ENCODE data around the gene SYT13. TPM values are rescaled to one million over a fixed set of nuclear protein-coding genes. Genes with fewer than 3 reads are reported as not detected.

The SYT13 gene
- total RNA-seq, 1 experiment from 2014 or later: 9.4 TPM

DNA sequence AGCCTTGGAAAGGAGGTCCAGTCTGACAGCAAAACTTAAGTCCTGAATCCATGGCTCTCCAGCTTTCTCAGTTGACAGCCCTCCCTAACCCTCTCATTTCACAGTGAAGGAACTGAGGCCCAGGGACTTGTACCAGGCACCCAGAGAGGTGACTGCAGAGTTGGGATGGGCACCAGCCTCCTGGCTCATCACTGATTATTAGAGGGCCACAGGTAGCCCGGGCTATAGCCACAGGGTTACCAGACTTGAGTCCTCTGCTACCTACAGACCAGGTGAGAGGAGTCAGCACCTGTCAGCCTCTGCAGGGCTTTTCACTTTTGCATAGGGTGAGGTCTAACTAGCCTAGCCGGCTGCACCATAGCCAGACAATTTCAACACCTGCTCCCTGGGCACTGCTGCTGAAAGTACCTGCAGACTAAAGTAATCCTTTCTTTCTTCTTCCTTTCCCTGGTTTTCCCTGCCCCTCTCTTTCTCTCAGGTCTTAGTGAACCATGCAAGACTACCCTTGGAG lies 37.6 kb downstream of the SYT13 start:
- ChIA-PET CTCF (no interaction called here), POLR2A (no interaction called here)
- Mint-ChIP-seq H3K27me3 (ENCODE audit: insufficient read depth, unreplicated experiment) (no peaks in the 10 kb centered on the region), H3K4me1 (ENCODE audit: low read depth, unreplicated experiment) (peaks cover 7% of the 10 kb centered on the region), H3K9me3 (ENCODE audit: unreplicated experiment) (no peaks in the 10 kb centered on the region), H3K27ac (ENCODE audit: unreplicated experiment) (no peak overlapping the region), H3K36me3 (ENCODE audit: insufficient read depth, unreplicated experiment) (no peaks in the 10 kb centered on the region), H3K4me3 (ENCODE audit: unreplicated experiment) (no peak overlapping the region)
- BruUV-seq (replicated peaks): no TSS peak
- H3K36me3 ChIP-seq (ENCODE audit: control insufficient read depth, insufficient read depth, low read length): no peaks in the 10 kb centered on the region
- no peak overlapping the region for H3K4me3 ChIP-seq (ENCODE audit: low read depth, low read length)
- DNase-seq: no peak
- H3K4me1 ChIP-seq: peaks cover 7% of the 10 kb centered on the region; the same call in 1 of the 2 replicates
- intact Hi-C loops (cut with micrococcal nuclease; ENCODE audit: unreplicated experiment): no loop called here
- TF ChIP-seq CTCF (IDR thresholded peaks at IDR 0.05; ENCODE audit: insufficient read depth in 1 of 2, low read depth in 1 of 2, low read length in 1 of 2, severe bottlenecking in 1 of 2, unreplicated experiment in 1 of 2): no peak
- H3K9me3 ChIP-seq: no peaks in the 10 kb centered on the region
- H3K27me3 ChIP-seq (replicated peaks; ENCODE audit: control insufficient read depth, insufficient read depth, low read length): no peaks in the 10 kb centered on the region

GRCh38 chr11:45247433-45247832 lies 38.7 kb downstream of the SYT13 start:
- no TSS peak for BruUV-seq (replicated peaks)
- TF ChIP-seq CTCF (IDR thresholded peaks at IDR 0.05; ENCODE audit: insufficient read depth in 1 of 2, low read depth in 1 of 2, low read length in 1 of 2, severe bottlenecking in 1 of 2, unreplicated experiment in 1 of 2): no peak
- H3K4me3 ChIP-seq (ENCODE audit: low read depth, low read length): no peak overlapping the region
- CTCF ChIA-PET: interaction anchor here (0.8 kb wide), 1 partner anchor 143 kb away, joined by 3 read pairs; no protein-coding TSS in a partner anchor
- Mint-ChIP-seq H3K36me3 (ENCODE audit: insufficient read depth, unreplicated experiment) (no peaks in the 10 kb centered on the region), H3K4me3 (ENCODE audit: unreplicated experiment) (no peak overlapping the region), H3K27me3 (ENCODE audit: insufficient read depth, unreplicated experiment) (no peaks in the 10 kb centered on the region), H3K4me1 (ENCODE audit: low read depth, unreplicated experiment) (peaks cover 7% of the 10 kb centered on the region), H3K9me3 (ENCODE audit: unreplicated experiment) (no peaks in the 10 kb centered on the region), H3K27ac (ENCODE audit: unreplicated experiment) (no peak overlapping the region)
- POLR2A ChIA-PET: no interaction called here
- H3K27me3 ChIP-seq (replicated peaks; ENCODE audit: control insufficient read depth, insufficient read depth, low read length): no peaks in the 10 kb centered on the region
- H3K9me3 ChIP-seq: no peaks in the 10 kb centered on the region
- DNase-seq: no peak
- peaks cover 7% of the 10 kb centered on the region; the same call in 1 of the 2 replicates for H3K4me1 ChIP-seq
- intact Hi-C loops (cut with micrococcal nuclease; ENCODE audit: unreplicated experiment): no loop called here
- H3K36me3 ChIP-seq (ENCODE audit: control insufficient read depth, insufficient read depth, low read length): no peaks in the 10 kb centered on the region

DNA sequence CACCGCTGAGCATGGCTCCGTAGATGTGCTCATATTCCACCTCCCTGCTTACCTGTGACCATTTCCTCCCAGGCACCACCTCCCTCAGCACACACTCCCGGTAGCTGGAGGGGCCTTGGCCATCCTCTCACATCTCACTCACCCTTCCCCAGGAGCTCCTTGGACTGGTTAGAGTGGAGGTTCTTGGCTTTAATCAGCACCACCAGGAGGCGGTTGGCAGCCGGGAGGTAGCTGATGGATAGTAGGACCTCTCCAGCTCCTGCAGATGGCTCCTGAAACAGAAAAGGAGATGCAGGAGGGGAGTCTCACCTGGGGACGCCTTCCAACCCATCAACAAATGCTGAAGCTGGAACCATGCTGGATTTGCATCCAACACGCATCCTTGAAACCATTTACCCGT lies 39.9 kb downstream of the SYT13 start:
- no peak overlapping the region for H3K27ac Mint-ChIP-seq (ENCODE audit: unreplicated experiment)
- Histone ChIP-seq H3K27me3 (replicated peaks; ENCODE audit: control insufficient read depth, insufficient read depth, low read length) (no peaks in the 10 kb centered on the region), H3K4me1 (peaks cover 7% of the 10 kb centered on the region; the same call in 1 of the 2 replicates), H3K9me3 (no peaks in the 10 kb centered on the region), H3K4me3 (ENCODE audit: low read depth, low read length) (no peak overlapping the region), H3K36me3 (ENCODE audit: control insufficient read depth, insufficient read depth, low read length) (no peaks in the 10 kb centered on the region)
- no peaks in the 10 kb centered on the region for H3K9me3 Mint-ChIP-seq (ENCODE audit: unreplicated experiment)
- intact Hi-C loops (cut with micrococcal nuclease; ENCODE audit: unreplicated experiment): no loop called here
- no TSS peak for BruUV-seq (replicated peaks)
- H3K36me3 Mint-ChIP-seq (ENCODE audit: insufficient read depth, unreplicated experiment): no peaks in the 10 kb centered on the region
- no peak for DNase-seq
- TF ChIP-seq CTCF (IDR thresholded peaks at IDR 0.05; ENCODE audit: insufficient read depth in 1 of 2, low read depth in 1 of 2, low read length in 1 of 2, severe bottlenecking in 1 of 2, unreplicated experiment in 1 of 2): no peak
- H3K4me1 Mint-ChIP-seq (ENCODE audit: low read depth, unreplicated experiment): peaks cover 7% of the 10 kb centered on the region
- H3K4me3 Mint-ChIP-seq (ENCODE audit: unreplicated experiment): no peak overlapping the region
- ChIA-PET POLR2A (no interaction called here), CTCF (no interaction called here)
- no peaks in the 10 kb centered on the region for H3K27me3 Mint-ChIP-seq (ENCODE audit: insufficient read depth, unreplicated experiment)
